Neural cell (in vitro differentiated cells): Measurements from ENCODE around the gene DUSP5. TPM values are rescaled to one million over a fixed set of nuclear protein-coding genes. Genes with fewer than 3 reads are reported as not detected.

ENCODE experiments used
- H2AFZ ChIP-seq: fragments of 200-600, 300-800 bp; sonication (generic), shearing (Covaris generic); 2 replicates; pipeline ENCODE4 v1.6.0; 2014; ENCODE audit warnings: low read depth, mild to moderate bottlenecking, antibody characterized with exemption, low read length, moderate library complexity
- H3F3A ChIP-seq: fragments of 200-600 bp; shearing (Covaris generic); 2 replicates; pipeline ENCODE4 v1.6.1; 2016; ENCODE audit warnings: mild to moderate bottlenecking, moderate library complexity, mixed read lengths, antibody characterized with exemption, low read length; ENCODE audit not compliant: insufficient read depth, poor library complexity, severe bottlenecking
- H3K27ac ChIP-seq: fragments of 200-600, 300-800 bp; sonication (generic), shearing (Covaris generic); 2 replicates; pipeline ENCODE4 v1.5.1; 2014; ENCODE audit warnings: mild to moderate bottlenecking, low read length, moderate library complexity
- H3K27me3 ChIP-seq: fragments of 300-800, 200-600 bp; sonication (generic), shearing (Covaris generic); 2 replicates; pipeline ENCODE4 v1.6.0; 2014; ENCODE audit warnings: mild to moderate bottlenecking, low read depth, low read length, moderate library complexity; ENCODE audit not compliant: insufficient read depth
- H3K36me3 ChIP-seq: fragments of 300-800, 200-600 bp; sonication (generic), shearing (Covaris generic); 2 replicates; pipeline ENCODE4 v1.5.1; 2014; ENCODE audit warnings: mild to moderate bottlenecking, antibody characterized with exemption, low read length, moderate library complexity; ENCODE audit not compliant: insufficient read depth
- H3K4me2 ChIP-seq: fragments of 300-800, 200-600 bp; sonication (generic), shearing (Covaris generic); 2 replicates; pipeline ENCODE4 v1.6.0; 2014; ENCODE audit warnings: mild to moderate bottlenecking, low read length
- H3K4me3 ChIP-seq: fragments of 300-800, 200-600 bp; sonication (generic), shearing (Covaris generic); 2 replicates; pipeline ENCODE4 v1.5.1; 2014; ENCODE audit warnings: mild to moderate bottlenecking, low read length, moderate library complexity
- H3K79me2 ChIP-seq: fragments of 200-600 bp; shearing (Covaris generic); replicated peaks from 2 replicates; pipeline ENCODE4 v1.6.0; 2014; ENCODE audit warnings: mild to moderate bottlenecking, low read length, moderate library complexity; ENCODE audit not compliant: insufficient read depth
- H3K9ac ChIP-seq: fragments of 300-800, 200-600 bp; sonication (generic), shearing (Covaris generic); 2 replicates; pipeline ENCODE4 v1.6.1; 2016; ENCODE audit warnings: mild to moderate bottlenecking, low read length, mixed read lengths
- H3K9me2 ChIP-seq: fragments of 200-600 bp; shearing (Covaris generic); 2 replicates; pipeline ENCODE4 v1.6.1; 2016; ENCODE audit warnings: mild to moderate bottlenecking, low read length, mixed read lengths; ENCODE audit not compliant: insufficient read depth
- H3K9me3 ChIP-seq: fragments of 200-600, 300-800 bp; sonication (generic), shearing (Covaris generic); 2 replicates; pipeline ENCODE4 v1.6.1; 2016; ENCODE audit warnings: mild to moderate bottlenecking, mixed run types, low read length, moderate library complexity, mixed read lengths
- H4K20me1 ChIP-seq: fragments of 200-600 bp; shearing (Covaris generic); 2 replicates; pipeline ENCODE4 v1.6.1; 2016; ENCODE audit warnings: mild to moderate bottlenecking, mixed run types; ENCODE audit not compliant: insufficient read depth
- EP300 ChIP-seq: fragments of 450-650 bp; conservative IDR thresholded peaks from 2 replicates; pipeline ENCODE4 v1.6.1; 2014; ENCODE audit warnings: antibody characterized with exemption, mild to moderate bottlenecking, moderate library complexity; ENCODE audit not compliant: poor library complexity, severe bottlenecking
- EZH2 ChIP-seq: fragments of 200-600, 300-800 bp; shearing (Covaris generic), sonication (generic); IDR thresholded peaks from 2 replicates; pipeline ENCODE4 v1.6.1; 2014; ENCODE audit warnings: antibody characterized with exemption, low read length, borderline replicate concordance, mild to moderate bottlenecking; ENCODE audit not compliant: insufficient read depth, poor library complexity, severe bottlenecking
- MXI1 ChIP-seq: fragments of 450-650 bp; conservative IDR thresholded peaks from 2 replicates; pipeline ENCODE4 v1.6.1; 2014; ENCODE audit warnings: antibody characterized with exemption, mild to moderate bottlenecking; ENCODE audit not compliant: poor library complexity, severe bottlenecking
- POLR2AphosphoS5 ChIP-seq: IDR thresholded peaks from 2 replicates; pipeline ENCODE4 v1.6.1; 2012
- RAD21 ChIP-seq: fragments of 450-650 bp; conservative IDR thresholded peaks from 2 replicates; pipeline ENCODE4 v1.6.1; 2014; ENCODE audit warnings: antibody characterized with exemption, mild to moderate bottlenecking, moderate library complexity
- SMC3 ChIP-seq: fragments of 450-650 bp; conservative IDR thresholded peaks from 2 replicates; pipeline ENCODE4 v1.6.1; 2014; ENCODE audit warnings: antibody characterized with exemption, mild to moderate bottlenecking, moderate library complexity; ENCODE audit not compliant: poor library complexity
- TAF1 ChIP-seq: IDR thresholded peaks from 2 replicates; pipeline ENCODE4 v1.6.1; 2012; ENCODE audit warnings: low read depth
- polyA plus RNA-seq: library from polyadenylated mRNA; depleted of rRNA; stranded (reverse); fragments of >200 nt; gene quantifications from 2 replicates; pipeline ENCODE4 v1.2.3, GENCODE V29; 2014
- TF ChIP-seq, protein P1 (sequence below): IDR thresholded peaks from 2 replicates; pipeline ENCODE4 v1.6.1; 2012; ENCODE audit warnings: borderline replicate concordance
- TF ChIP-seq, protein P2 (sequence below): fragments of 450-650 bp; IDR thresholded peaks from 2 replicates; pipeline ENCODE4 v1.5.1; 2014; ENCODE audit warnings: antibody characterized with exemption, mild to moderate bottlenecking, moderate library complexity; ENCODE audit not compliant: poor library complexity, severe bottlenecking

The DUSP5 gene
- polyA plus RNA-seq, 1 donor from 2014 or later: 2.2 TPM

DNA sequence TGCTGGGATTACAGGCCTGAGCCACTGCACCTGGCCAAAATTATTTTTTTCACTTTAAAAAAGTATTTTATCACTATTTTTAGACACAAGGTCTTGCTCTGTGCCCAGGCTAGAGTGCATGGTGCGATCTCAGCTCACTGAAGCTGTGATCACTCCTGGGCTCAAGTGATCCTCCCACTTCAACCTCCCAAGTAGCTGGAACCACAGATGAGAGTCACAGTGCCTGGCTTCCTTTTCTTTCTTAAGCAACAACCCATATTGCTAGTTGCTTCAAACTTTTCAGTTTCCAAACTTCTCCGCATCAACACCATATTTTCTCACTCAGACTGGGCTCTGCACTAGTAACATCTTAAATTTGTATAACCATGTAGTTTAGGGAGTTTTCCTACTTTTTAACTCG lies 60.3 kb downstream of the DUSP5 start:
- no peaks in the 10 kb centered on the region for H4K20me1 ChIP-seq
- H3K4me2 ChIP-seq: no peak overlapping the region
- H3K27ac ChIP-seq: no peak overlapping the region
- no peaks in the 10 kb centered on the region for H3K27me3 ChIP-seq
- no peak for TF ChIP-seq SMC3
- no peak for TF ChIP-seq TAF1
- TF ChIP-seq RAD21: no peak
- TF ChIP-seq, protein P1, sequence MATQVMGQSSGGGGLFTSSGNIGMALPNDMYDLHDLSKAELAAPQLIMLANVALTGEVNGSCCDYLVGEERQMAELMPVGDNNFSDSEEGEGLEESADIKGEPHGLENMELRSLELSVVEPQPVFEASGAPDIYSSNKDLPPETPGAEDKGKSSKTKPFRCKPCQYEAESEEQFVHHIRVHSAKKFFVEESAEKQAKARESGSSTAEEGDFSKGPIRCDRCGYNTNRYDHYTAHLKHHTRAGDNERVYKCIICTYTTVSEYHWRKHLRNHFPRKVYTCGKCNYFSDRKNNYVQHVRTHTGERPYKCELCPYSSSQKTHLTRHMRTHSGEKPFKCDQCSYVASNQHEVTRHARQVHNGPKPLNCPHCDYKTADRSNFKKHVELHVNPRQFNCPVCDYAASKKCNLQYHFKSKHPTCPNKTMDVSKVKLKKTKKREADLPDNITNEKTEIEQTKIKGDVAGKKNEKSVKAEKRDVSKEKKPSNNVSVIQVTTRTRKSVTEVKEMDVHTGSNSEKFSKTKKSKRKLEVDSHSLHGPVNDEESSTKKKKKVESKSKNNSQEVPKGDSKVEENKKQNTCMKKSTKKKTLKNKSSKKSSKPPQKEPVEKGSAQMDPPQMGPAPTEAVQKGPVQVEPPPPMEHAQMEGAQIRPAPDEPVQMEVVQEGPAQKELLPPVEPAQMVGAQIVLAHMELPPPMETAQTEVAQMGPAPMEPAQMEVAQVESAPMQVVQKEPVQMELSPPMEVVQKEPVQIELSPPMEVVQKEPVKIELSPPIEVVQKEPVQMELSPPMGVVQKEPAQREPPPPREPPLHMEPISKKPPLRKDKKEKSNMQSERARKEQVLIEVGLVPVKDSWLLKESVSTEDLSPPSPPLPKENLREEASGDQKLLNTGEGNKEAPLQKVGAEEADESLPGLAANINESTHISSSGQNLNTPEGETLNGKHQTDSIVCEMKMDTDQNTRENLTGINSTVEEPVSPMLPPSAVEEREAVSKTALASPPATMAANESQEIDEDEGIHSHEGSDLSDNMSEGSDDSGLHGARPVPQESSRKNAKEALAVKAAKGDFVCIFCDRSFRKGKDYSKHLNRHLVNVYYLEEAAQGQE: no peak
- TF ChIP-seq, protein P2, sequence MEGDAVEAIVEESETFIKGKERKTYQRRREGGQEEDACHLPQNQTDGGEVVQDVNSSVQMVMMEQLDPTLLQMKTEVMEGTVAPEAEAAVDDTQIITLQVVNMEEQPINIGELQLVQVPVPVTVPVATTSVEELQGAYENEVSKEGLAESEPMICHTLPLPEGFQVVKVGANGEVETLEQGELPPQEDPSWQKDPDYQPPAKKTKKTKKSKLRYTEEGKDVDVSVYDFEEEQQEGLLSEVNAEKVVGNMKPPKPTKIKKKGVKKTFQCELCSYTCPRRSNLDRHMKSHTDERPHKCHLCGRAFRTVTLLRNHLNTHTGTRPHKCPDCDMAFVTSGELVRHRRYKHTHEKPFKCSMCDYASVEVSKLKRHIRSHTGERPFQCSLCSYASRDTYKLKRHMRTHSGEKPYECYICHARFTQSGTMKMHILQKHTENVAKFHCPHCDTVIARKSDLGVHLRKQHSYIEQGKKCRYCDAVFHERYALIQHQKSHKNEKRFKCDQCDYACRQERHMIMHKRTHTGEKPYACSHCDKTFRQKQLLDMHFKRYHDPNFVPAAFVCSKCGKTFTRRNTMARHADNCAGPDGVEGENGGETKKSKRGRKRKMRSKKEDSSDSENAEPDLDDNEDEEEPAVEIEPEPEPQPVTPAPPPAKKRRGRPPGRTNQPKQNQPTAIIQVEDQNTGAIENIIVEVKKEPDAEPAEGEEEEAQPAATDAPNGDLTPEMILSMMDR: no peak
- TF ChIP-seq MXI1: no peak
- TF ChIP-seq EP300: no peak
- TF ChIP-seq POLR2AphosphoS5: no peak
- TF ChIP-seq EZH2: no peak
- no peak overlapping the region for H3K4me3 ChIP-seq
- H3F3A ChIP-seq: no peaks in the 10 kb centered on the region
- H2AFZ ChIP-seq: no peak overlapping the region
- H3K36me3 ChIP-seq: no peaks in the 10 kb centered on the region
- H3K9me3 ChIP-seq: no peaks in the 10 kb centered on the region
- H3K9ac ChIP-seq: no peak overlapping the region
- no peaks in the 10 kb centered on the region for H3K79me2 ChIP-seq
- no peaks in the 10 kb centered on the region for H3K9me2 ChIP-seq

DNA sequence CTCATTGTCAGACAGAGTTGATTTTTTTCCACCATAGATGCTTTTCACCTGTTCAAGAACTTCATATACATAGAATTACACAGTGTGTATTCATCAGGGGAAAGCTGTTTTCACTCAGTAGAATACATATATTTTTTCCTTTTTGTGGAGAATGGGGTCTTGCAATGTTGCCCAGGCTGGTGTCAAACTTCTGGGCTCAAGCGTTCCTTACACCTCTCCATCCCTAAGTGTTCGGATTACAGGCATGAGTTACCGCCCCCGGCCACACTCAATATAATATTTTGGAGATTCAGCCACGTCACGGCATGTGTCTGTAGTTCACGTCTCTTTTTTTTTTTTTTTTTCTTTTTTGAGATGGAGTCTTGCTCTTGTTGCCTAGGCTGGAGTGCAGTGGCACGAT lies 62.3 kb downstream of the DUSP5 start:
- Histone ChIP-seq H3K9ac (no peak overlapping the region), H2AFZ (no peak overlapping the region), H3K27ac (no peak overlapping the region), H3K4me2 (no peak overlapping the region), H3K36me3 (no peaks in the 10 kb centered on the region), H4K20me1 (no peaks in the 10 kb centered on the region), H3F3A (no peaks in the 10 kb centered on the region), H3K9me2 (no peaks in the 10 kb centered on the region), H3K4me3 (no peak overlapping the region), H3K9me3 (no peaks in the 10 kb centered on the region), H3K27me3 (no peaks in the 10 kb centered on the region), H3K79me2 (no peaks in the 10 kb centered on the region)
- TF ChIP-seq MXI1: no peak
- no peak for TF ChIP-seq POLR2AphosphoS5

Other genes starting within 250 kb of the DUSP5 start
- gene SMNDC1, start 193.0 kb upstream of the DUSP5 start, polyA plus RNA-seq: 17.5 and 25.9 TPM in 2 replicates
- 60.1 and 67.7 TPM in 2 replicates for gene SMC3, start 69.8 kb downstream of the DUSP5 start, polyA plus RNA-seq
- 0.07 and 0.58 TPM in 2 replicates for gene RBM20, start 146.4 kb downstream of the DUSP5 start, polyA plus RNA-seq